CD4-positive, alpha-beta T cell (primary cell): ENCODE results near the gene RIPOR3. TPM values are rescaled to one million over a fixed set of nuclear protein-coding genes. Genes with fewer than 3 reads are reported as not detected.

Experiments used
- ATAC-seq: fragments of 200-7000 bp; cut with Tn5 transposase; one replicate; pipeline ENCODE4 v1.10.0; 2022; ENCODE audit warnings: mild to moderate bottlenecking; ENCODE audit not compliant: poor library complexity
- CTCF ChIA-PET: fragments of 350-600 bp; sonication (Branson Sonifier 250); formaldehyde crosslinking; loops from one replicate; lab custom pipeline; 2021; ENCODE audit warnings: antibody characterized with exemption, inconsistent platforms; lab: Charles Lee
- POLR2A ChIA-PET: fragments of 350-600 bp; sonication (Branson Sonifier 250); formaldehyde crosslinking; loops from one replicate; lab custom pipeline; 2021; ENCODE audit warnings: antibody characterized with exemption, inconsistent platforms; lab: Charles Lee
- DNase-seq, 14 experiments: peaks; one replicate each; pipeline ENCODE4 v3.0.0-alpha.2; 2013 to 2020; ENCODE audit warnings: mixed read lengths in 2 of 14
- H3K27ac ChIP-seq, 2 donors: one replicate each; pipeline versions ENCODE4 v1.5.1 to v1.7.0; 2013; ENCODE audit warnings: low read length in 2 of 2, low read depth in 1 of 2, mild to moderate bottlenecking in 1 of 2
- H3K27me3 ChIP-seq, 2 experiments: 1 replicate in 1 of 2; 2 replicates in 1 of 2; pipeline versions ENCODE4 v1.6.1 to v1.7.0; 2013; ENCODE audit warnings: low read length in 2 of 2, control low read depth in 1 of 2, mild to moderate bottlenecking in 1 of 2, moderate library complexity in 1 of 2; ENCODE audit not compliant: insufficient read depth in 2 of 2, control insufficient read depth in 1 of 2
- H3K36me3 ChIP-seq: one replicate; pipeline ENCODE4 v1.6.1; 2013; ENCODE audit warnings: low read length, control low read depth; ENCODE audit not compliant: insufficient read depth
- H3K4me1 ChIP-seq: one replicate; pipeline ENCODE4 v1.6.1; 2013; ENCODE audit warnings: low read length, control low read depth; ENCODE audit not compliant: insufficient read depth
- H3K4me3 ChIP-seq: one replicate; pipeline ENCODE4 v1.5.1; 2013; ENCODE audit warnings: mild to moderate bottlenecking, low read length, moderate library complexity
- H3K9me3 ChIP-seq, 2 experiments: 1 replicate in 1 of 2; 2 replicates in 1 of 2; pipeline versions ENCODE4 v1.6.1 to v1.7.0; 2013; ENCODE audit warnings: low read length in 2 of 2, mild to moderate bottlenecking in 2 of 2, control low read depth in 1 of 2, moderate library complexity in 1 of 2; ENCODE audit not compliant: control insufficient read depth in 1 of 2, insufficient read depth in 1 of 2
- H3K27ac Mint-ChIP-seq: one replicate; pipeline ENCODE4 v1.8.0; 2020; ENCODE audit warnings: mixed read lengths
- H3K27me3 Mint-ChIP-seq: one replicate; pipeline ENCODE4 v1.8.0; 2021; ENCODE audit warnings: mixed read lengths
- H3K36me3 Mint-ChIP-seq: one replicate; pipeline ENCODE4 v1.8.0; 2021; ENCODE audit warnings: low read depth, mixed read lengths
- H3K4me1 Mint-ChIP-seq: one replicate; pipeline ENCODE4 v1.8.0; 2021; ENCODE audit warnings: low read depth, mixed read lengths
- H3K4me3 Mint-ChIP-seq: one replicate; pipeline ENCODE4 v1.8.0; 2020; ENCODE audit warnings: mild to moderate bottlenecking, mixed read lengths
- H3K9me3 Mint-ChIP-seq: one replicate; pipeline ENCODE4 v1.8.0; 2020; ENCODE audit warnings: mixed read lengths
- intact Hi-C, 2 experiments: fragments of 100-400 bp; cut with DNase I in 1 of 2; cut with micrococcal nuclease in 1 of 2; formaldehyde crosslinking; loops; one replicate each; pipeline versions ENCODE4 v1.15.1 to v1.9.0; 2023 to 2025; cut with DNase I, micrococcal nuclease
- total RNA-seq, 174 experiments: library from RNA in 2 of 174; stranded (reverse) in 2 of 174; gene quantifications; one replicate each; pipeline ENCODE4 v1.2.3 and lab custom pipeline; 2021 to 2026
- TF ChIP-seq, protein P1 (sequence below): fragments of 200-600 bp; IDR thresholded peaks from one replicate; pipeline ENCODE4 v1.8.0; 2022; ENCODE audit warnings: antibody characterized with exemption, mild to moderate bottlenecking

RIPOR3 gene
- total RNA-seq, 2 experiments from 2014 or later, result not detected

DNA sequence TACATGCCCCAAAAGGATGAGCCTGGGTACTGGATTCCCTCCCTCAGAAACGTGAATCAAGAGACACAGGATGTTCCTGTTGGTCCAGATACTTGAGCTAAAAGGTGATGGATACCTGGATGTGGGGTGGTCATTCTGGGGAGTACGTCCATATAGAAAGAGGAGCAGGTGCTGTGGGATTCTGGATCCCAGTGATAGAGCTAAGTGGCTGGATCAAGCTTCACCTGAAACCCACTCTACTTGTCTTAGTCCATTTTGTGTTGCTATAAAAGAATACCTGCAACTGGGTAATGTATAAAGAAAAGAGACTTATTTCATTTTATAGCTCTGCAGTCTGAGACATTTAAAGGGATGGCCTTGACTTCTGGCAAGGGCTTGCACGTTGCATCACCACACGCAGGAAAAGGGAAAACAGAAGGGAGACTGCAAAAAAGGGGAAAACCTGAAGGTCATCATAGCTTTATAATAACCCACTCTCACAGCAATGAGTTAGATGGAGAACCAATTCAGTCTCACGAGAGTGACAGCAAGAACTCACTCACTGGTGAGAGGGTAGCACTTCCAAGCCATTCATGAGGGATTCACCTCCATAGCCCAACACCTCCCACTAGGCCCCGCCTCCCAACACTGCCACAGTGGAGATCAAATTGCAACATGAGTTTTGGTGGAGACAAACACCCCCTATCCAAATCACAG, 31.2 kb downstream of the RIPOR3 start:
- no peak overlapping the region for H3K27ac Mint-ChIP-seq
- ATAC-seq, result no peak
- no peaks in the 10 kb centered on the region for H3K36me3 Mint-ChIP-seq
- no peaks in the 10 kb centered on the region for H3K27me3 ChIP-seq
- ChIA-PET CTCF (no interaction called here), POLR2A (no interaction called here)
- H3K9me3 Mint-ChIP-seq, result no peaks in the 10 kb centered on the region
- H3K4me1 Mint-ChIP-seq, result no peaks in the 10 kb centered on the region
- TF ChIP-seq, protein P1, sequence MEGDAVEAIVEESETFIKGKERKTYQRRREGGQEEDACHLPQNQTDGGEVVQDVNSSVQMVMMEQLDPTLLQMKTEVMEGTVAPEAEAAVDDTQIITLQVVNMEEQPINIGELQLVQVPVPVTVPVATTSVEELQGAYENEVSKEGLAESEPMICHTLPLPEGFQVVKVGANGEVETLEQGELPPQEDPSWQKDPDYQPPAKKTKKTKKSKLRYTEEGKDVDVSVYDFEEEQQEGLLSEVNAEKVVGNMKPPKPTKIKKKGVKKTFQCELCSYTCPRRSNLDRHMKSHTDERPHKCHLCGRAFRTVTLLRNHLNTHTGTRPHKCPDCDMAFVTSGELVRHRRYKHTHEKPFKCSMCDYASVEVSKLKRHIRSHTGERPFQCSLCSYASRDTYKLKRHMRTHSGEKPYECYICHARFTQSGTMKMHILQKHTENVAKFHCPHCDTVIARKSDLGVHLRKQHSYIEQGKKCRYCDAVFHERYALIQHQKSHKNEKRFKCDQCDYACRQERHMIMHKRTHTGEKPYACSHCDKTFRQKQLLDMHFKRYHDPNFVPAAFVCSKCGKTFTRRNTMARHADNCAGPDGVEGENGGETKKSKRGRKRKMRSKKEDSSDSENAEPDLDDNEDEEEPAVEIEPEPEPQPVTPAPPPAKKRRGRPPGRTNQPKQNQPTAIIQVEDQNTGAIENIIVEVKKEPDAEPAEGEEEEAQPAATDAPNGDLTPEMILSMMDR, result no peak
- H3K4me3 Mint-ChIP-seq, result no peak overlapping the region
- no peaks in the 10 kb centered on the region for H3K36me3 ChIP-seq
- H3K4me1 ChIP-seq, result no peaks in the 10 kb centered on the region
- no peak overlapping the region for H3K27ac ChIP-seq
- intact Hi-C loops, result no loop called here
- H3K27me3 Mint-ChIP-seq, result peaks cover 14% of the 10 kb centered on the region
- H3K4me3 ChIP-seq, result no peak overlapping the region
- no peak for DNase-seq
- H3K9me3 ChIP-seq, result no peaks in the 10 kb centered on the region

DNA sequence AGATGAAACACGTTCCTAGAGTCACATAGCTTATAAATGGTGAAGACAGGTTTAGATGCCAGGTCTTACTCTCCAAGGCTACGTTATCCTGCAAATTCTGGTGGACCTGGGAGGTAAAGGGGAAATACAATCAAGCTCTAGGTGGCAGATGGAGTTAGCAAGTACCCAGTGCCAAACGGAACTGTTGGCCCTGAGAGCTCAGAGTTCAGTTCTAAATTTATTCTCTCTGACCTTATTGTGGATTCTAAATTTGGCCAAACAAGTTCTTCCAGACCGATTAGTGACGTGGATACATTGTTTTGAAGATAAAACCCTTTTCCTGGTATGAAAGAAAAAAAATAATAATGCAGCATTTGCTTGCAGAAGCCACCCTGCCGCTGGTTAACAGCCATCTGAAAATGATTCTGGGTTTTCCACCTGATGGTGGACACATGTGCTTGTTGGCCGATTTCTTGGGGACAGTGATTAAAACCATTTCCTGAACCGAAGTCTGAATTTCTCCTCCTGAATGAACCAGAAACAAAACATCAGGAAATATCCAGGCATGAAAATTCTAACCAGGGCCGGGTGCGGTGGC, 32.5 kb downstream of the RIPOR3 start:
- Mint-ChIP-seq H3K4me1 (no peaks in the 10 kb centered on the region), H3K27ac (no peak overlapping the region), H3K9me3 (no peaks in the 10 kb centered on the region), H3K27me3 (peaks cover 14% of the 10 kb centered on the region), H3K36me3 (no peaks in the 10 kb centered on the region), H3K4me3 (no peak overlapping the region)
- H3K4me1 ChIP-seq, result no peaks in the 10 kb centered on the region
- no peaks in the 10 kb centered on the region for H3K36me3 ChIP-seq
- DNase-seq, result no peak
- no peak overlapping the region for H3K27ac ChIP-seq
- TF ChIP-seq, protein P1, result no peak
- ChIA-PET CTCF (no interaction called here), POLR2A (no interaction called here)
- no peaks in the 10 kb centered on the region for H3K27me3 ChIP-seq
- no peaks in the 10 kb centered on the region for H3K9me3 ChIP-seq
- no peak overlapping the region for H3K4me3 ChIP-seq
- no peak for ATAC-seq
- intact Hi-C loops, result no loop called here

DNA sequence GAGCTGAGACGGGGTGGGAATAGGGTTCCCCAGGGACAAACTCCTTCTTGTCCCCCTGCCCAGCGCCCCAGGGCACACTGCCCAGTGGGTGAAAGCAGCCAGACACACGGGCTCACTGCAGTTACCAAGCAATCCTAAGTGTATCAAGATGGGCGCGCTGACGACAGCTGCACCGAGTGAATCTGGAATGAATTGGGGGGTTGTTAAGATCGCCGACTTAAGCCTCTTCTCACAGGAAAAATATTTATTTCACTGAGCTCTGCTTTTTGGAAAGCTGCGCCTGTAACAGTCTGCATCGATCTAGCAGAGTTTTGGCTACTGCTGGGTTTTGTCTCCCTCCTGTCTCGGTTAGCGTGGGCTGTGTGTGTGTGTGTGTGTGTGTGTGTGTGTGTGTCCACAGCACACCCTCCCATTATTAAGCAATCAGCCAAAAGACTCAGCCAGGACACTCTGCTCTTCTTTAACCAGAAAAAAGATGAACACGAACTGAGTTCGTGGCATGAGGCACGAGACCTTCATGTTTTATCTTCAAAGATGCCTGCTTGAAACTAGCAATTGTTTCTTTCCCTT, 35.9 kb downstream of the RIPOR3 start:
- Histone ChIP-seq H3K36me3 (no peaks in the 10 kb centered on the region), H3K4me3 (no peak overlapping the region), H3K27ac (no peak overlapping the region), H3K27me3 (no peaks in the 10 kb centered on the region), H3K9me3 (no peaks in the 10 kb centered on the region), H3K4me1 (no peaks in the 10 kb centered on the region)
- H3K4me3 Mint-ChIP-seq, result no peak overlapping the region
- intact Hi-C loops, result no loop called here
- no peak for DNase-seq
- ChIA-PET POLR2A (no interaction called here), CTCF (no interaction called here)
- no peaks in the 10 kb centered on the region for H3K36me3 Mint-ChIP-seq
- TF ChIP-seq, protein P1, result no peak
- peaks cover 9% of the 10 kb centered on the region for H3K27me3 Mint-ChIP-seq
- H3K9me3 Mint-ChIP-seq, result no peaks in the 10 kb centered on the region
- no peak for ATAC-seq
- H3K4me1 Mint-ChIP-seq, result no peaks in the 10 kb centered on the region
- H3K27ac Mint-ChIP-seq, result no peak overlapping the region
